Measurements from ENCODE around the gene NT5C1A. TPM values are rescaled to one million over a fixed set of nuclear protein-coding genes. Genes with fewer than 3 reads are reported as not detected.

The NT5C1A gene
- total RNA-seq, 3 donors from 2014 or later = not detected

- ATAC-seq (peak; percentile 35 to 39), DNase-seq (no peak)
- peaks cover 5% of the 10 kb centered on the region for H3K27me3 Mint-ChIP-seq (ENCODE audit: low read depth)
- H3K4me1 Mint-ChIP-seq (ENCODE audit: low read depth) = peaks cover 3% of the 10 kb centered on the region
- no peaks in the 10 kb centered on the region for H3K36me3 Mint-ChIP-seq (ENCODE audit: insufficient read depth)
- no peak overlapping the region for H3K4me3 Mint-ChIP-seq
- no peaks in the 10 kb centered on the region for H3K9me3 Mint-ChIP-seq
Observed at GRCh38 chr1:39631361-39632322, 40.3 kb downstream of the NT5C1A start.

GRCh38 chr1:39628807-39629350 is 43.0 kb downstream of the NT5C1A start:
- ATAC-seq = peak; percentile 36 to 51
- no peaks in the 10 kb centered on the region for H3K9me3 Mint-ChIP-seq

GRCh38 chr1:39626646-39627045 is 45.3 kb downstream of the NT5C1A start:
- no peaks in the 10 kb centered on the region for H3K9me3 Mint-ChIP-seq
- H3K27me3 Mint-ChIP-seq (ENCODE audit: low read depth) = peaks cover 13% of the 10 kb centered on the region
- no peak for ATAC-seq
- H3K36me3 Mint-ChIP-seq (ENCODE audit: insufficient read depth) = no peaks in the 10 kb centered on the region
- DNase-seq = no peak
- H3K4me1 Mint-ChIP-seq (ENCODE audit: low read depth) = peaks cover 3% of the 10 kb centered on the region
- H3K4me3 Mint-ChIP-seq = no peak overlapping the region

More at GRCh38 chr1:39628807-39629350, 43.0 kb downstream of the NT5C1A start:
- peaks cover 3% of the 10 kb centered on the region for H3K4me1 Mint-ChIP-seq (ENCODE audit: low read depth)
- peaks cover 13% of the 10 kb centered on the region for H3K27me3 Mint-ChIP-seq (ENCODE audit: low read depth)
- DNase-seq = no peak
- no peak overlapping the region for H3K4me3 Mint-ChIP-seq
- H3K36me3 Mint-ChIP-seq (ENCODE audit: insufficient read depth) = no peaks in the 10 kb centered on the region

DNA sequence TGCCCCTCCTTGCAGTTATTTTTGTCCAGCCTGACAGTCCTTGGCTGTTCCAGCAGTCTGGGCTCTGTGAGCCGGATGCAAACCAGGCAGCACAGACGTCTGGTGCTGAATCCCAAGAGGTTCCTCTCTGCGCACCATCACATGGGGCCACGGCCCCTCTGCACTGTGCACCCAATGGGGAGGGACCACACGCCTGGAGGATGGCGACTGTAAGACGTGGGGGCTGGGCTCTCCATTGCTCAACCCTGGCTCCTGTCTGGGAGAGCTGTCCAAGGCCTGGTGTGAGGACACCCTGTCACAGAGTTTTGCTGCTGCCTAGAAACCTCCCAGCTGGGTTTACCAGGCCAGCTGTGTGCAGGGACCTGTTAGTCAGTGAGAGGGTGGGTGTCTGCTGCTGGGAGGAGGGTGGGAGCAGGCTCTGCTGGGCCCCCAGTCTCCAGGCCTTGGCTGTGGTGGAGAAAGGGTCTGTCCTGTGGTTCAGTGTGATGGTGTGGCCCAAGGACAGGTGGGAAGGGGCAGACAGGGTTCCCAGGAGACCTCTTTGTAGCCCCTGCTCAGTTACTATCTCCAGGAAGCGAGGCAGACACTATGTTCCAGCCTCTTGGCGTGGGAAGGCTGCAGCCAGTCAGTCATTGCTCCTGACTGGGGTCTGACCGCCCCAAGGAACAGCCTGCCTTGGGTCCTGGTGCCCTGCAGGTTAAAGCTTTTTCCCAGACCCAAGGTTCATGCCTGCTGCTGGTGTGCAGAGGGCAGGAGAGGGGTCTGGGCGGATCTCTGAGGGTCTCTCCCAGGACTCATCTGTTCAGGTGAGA is 46.2 kb downstream of the NT5C1A start:
- H3K4me1 Mint-ChIP-seq (ENCODE audit: low read depth) = no peaks in the 10 kb centered on the region
- no peaks in the 10 kb centered on the region for H3K9me3 Mint-ChIP-seq
- ATAC-seq = no peak

DNA sequence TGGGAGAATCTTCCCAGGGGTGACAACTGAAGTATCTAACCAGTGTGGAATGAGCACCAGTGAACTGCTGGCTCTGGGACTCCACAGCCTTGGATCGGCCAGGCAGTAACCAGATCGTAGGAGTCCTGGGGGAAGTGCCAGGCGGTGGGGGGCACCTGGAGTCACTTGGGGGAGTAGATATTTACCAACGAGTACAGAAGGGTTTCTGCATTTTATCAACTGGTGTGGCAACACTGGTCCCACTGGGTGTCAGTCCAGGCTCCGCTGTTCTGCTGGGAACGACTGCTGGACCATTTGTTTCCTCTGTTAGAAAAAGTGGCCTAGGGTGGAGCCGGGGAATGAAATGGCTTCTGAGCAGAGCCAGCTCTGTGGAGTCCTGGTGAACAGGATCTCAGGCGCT is 46.9 kb downstream of the NT5C1A start:
- DNase-seq = no peak
- Mint-ChIP-seq H3K4me3 (no peak overlapping the region), H3K27me3 (ENCODE audit: low read depth) (peaks cover 13% of the 10 kb centered on the region), H3K4me1 (ENCODE audit: low read depth) (no peaks in the 10 kb centered on the region), H3K36me3 (ENCODE audit: insufficient read depth) (no peaks in the 10 kb centered on the region), H3K9me3 (no peaks in the 10 kb centered on the region)
- no peak for ATAC-seq

More for the DNA sequence above, 46.2 kb downstream of the NT5C1A start:
- Mint-ChIP-seq H3K36me3 (ENCODE audit: insufficient read depth) (no peaks in the 10 kb centered on the region), H3K27me3 (ENCODE audit: low read depth) (peaks cover 13% of the 10 kb centered on the region), H3K4me3 (no peak overlapping the region)
- no peak for DNase-seq

GRCh38 chr1:39623053-39623452 is 48.9 kb downstream of the NT5C1A start:
- DNase-seq (no peak), ATAC-seq (no peak)
- H3K4me3 Mint-ChIP-seq = no peak overlapping the region
- H3K36me3 Mint-ChIP-seq (ENCODE audit: insufficient read depth) = no peaks in the 10 kb centered on the region
- H3K27me3 Mint-ChIP-seq (ENCODE audit: low read depth) = peaks cover 13% of the 10 kb centered on the region
- H3K9me3 Mint-ChIP-seq = no peaks in the 10 kb centered on the region
- no peaks in the 10 kb centered on the region for H3K4me1 Mint-ChIP-seq (ENCODE audit: low read depth)

GRCh38 chr1:39622427-39622826 is 49.5 kb downstream of the NT5C1A start:
- H3K4me1 Mint-ChIP-seq (ENCODE audit: low read depth) = no peaks in the 10 kb centered on the region
- no peaks in the 10 kb centered on the region for H3K36me3 Mint-ChIP-seq (ENCODE audit: insufficient read depth)
- ATAC-seq (no peak), DNase-seq (no peak)
- peaks cover 13% of the 10 kb centered on the region for H3K27me3 Mint-ChIP-seq (ENCODE audit: low read depth)
- no peak overlapping the region for H3K4me3 Mint-ChIP-seq
- no peaks in the 10 kb centered on the region for H3K9me3 Mint-ChIP-seq

GRCh38 chr1:39620659-39621165 is 51.2 kb downstream of the NT5C1A start:
- no peak for DNase-seq
- no peak overlapping the region for H3K4me3 Mint-ChIP-seq
- no peaks in the 10 kb centered on the region for H3K4me1 Mint-ChIP-seq (ENCODE audit: low read depth)

GRCh38 chr1:39617488-39618049 is 54.3 kb downstream of the NT5C1A start:
- Mint-ChIP-seq H3K36me3 (ENCODE audit: insufficient read depth) (no peaks in the 10 kb centered on the region), H3K27me3 (ENCODE audit: low read depth) (peaks cover 5% of the 10 kb centered on the region), H3K4me1 (ENCODE audit: low read depth) (no peaks in the 10 kb centered on the region), H3K9me3 (no peaks in the 10 kb centered on the region), H3K4me3 (no peak overlapping the region)
- ATAC-seq = no peak
- no peak for DNase-seq

More at GRCh38 chr1:39620659-39621165, 51.2 kb downstream of the NT5C1A start:
- Mint-ChIP-seq H3K27me3 (ENCODE audit: low read depth) (peaks cover 17% of the 10 kb centered on the region), H3K36me3 (ENCODE audit: insufficient read depth) (no peaks in the 10 kb centered on the region), H3K9me3 (no peaks in the 10 kb centered on the region)
- ATAC-seq = no peak

- DNase-seq (no peak), ATAC-seq (no peak)
- H3K27me3 Mint-ChIP-seq (ENCODE audit: low read depth) = peaks cover 5% of the 10 kb centered on the region
- no peaks in the 10 kb centered on the region for H3K9me3 Mint-ChIP-seq
- H3K4me3 Mint-ChIP-seq = no peak overlapping the region
- no peaks in the 10 kb centered on the region for H3K36me3 Mint-ChIP-seq (ENCODE audit: insufficient read depth)
- H3K4me1 Mint-ChIP-seq (ENCODE audit: low read depth) = no peaks in the 10 kb centered on the region
Observed at GRCh38 chr1:39615086-39615673, 56.7 kb downstream of the NT5C1A start.

GRCh38 chr1:39614488-39614887 is 57.4 kb downstream of the NT5C1A start:
- H3K36me3 Mint-ChIP-seq (ENCODE audit: insufficient read depth) = no peaks in the 10 kb centered on the region
- H3K4me1 Mint-ChIP-seq (ENCODE audit: low read depth) = peaks cover under 1% of the 10 kb centered on the region
- no peak for DNase-seq
- ATAC-seq = no peak
- H3K9me3 Mint-ChIP-seq = no peaks in the 10 kb centered on the region
- H3K27me3 Mint-ChIP-seq (ENCODE audit: low read depth) = peaks cover 5% of the 10 kb centered on the region
- H3K4me3 Mint-ChIP-seq = no peak overlapping the region

- no peaks in the 10 kb centered on the region for H3K36me3 Mint-ChIP-seq (ENCODE audit: insufficient read depth)
- no peak for ATAC-seq
- H3K4me3 Mint-ChIP-seq = no peak overlapping the region
- no peaks in the 10 kb centered on the region for H3K9me3 Mint-ChIP-seq
- H3K4me1 Mint-ChIP-seq (ENCODE audit: low read depth) = peaks cover 4% of the 10 kb centered on the region
- peaks cover 5% of the 10 kb centered on the region for H3K27me3 Mint-ChIP-seq (ENCODE audit: low read depth)
- DNase-seq = no peak
Observed at GRCh38 chr1:39613250-39613649, 58.7 kb downstream of the NT5C1A start.

DNA sequence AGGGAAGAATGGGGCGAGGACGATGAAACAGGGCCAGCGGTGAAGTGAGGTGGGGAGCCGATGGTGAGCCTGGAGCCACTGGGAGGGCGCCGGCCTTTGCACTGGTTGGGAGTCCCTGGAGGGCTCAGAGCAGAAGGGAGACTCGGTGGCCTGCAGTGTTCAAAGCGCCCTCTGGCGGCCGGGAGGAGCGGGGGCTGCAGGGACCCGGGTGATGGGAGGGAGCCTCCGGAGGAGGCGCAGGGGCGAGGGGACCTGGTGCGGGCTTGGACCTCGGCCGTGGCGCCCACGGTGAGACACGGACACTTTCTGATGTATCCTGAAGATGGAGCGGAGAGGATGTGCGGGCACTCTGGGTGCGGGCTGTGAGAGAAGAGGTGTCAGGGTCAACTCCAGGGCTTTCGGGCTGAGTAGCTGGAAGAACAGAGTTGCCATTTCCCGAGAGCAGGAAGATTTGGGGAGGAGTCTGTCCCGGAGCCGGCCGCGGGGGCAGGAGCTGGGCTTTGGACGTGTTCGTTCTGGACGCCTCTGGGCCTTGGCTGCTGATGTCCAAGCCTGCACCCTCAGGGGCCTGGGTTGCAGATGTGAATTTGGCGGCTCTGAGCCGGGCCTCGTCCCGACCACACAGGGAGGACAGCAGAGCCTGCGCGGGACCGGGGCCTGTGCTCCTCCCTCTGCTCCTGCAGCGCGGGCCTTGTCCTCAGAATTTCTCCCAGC is 62.1 kb downstream of the NT5C1A start:
- H3K9me3 Mint-ChIP-seq = no peaks in the 10 kb centered on the region
- peaks cover under 1% of the 10 kb centered on the region for H3K27me3 Mint-ChIP-seq (ENCODE audit: low read depth)
- no peak overlapping the region for H3K4me3 Mint-ChIP-seq
- ATAC-seq = peak; percentile 92 to 93
- peak; percentile 75 for DNase-seq
- H3K36me3 Mint-ChIP-seq (ENCODE audit: insufficient read depth) = no peaks in the 10 kb centered on the region
- peaks cover 9% of the 10 kb centered on the region for H3K4me1 Mint-ChIP-seq (ENCODE audit: low read depth)
